ENCODE data around the gene INO80C. TPM values are rescaled to one million over a fixed set of nuclear protein-coding genes. Genes with fewer than 3 reads are reported as not detected.
"Not testable (repeated sequence)": the region's sequence is repeated elsewhere in the genome, so short reads cannot be mapped to it uniquely, and the experiment has no call there.

Gene INO80C
- total RNA-seq, 6 experiments from 2014 or later: 10.4 to 13.3 (median 12.1) TPM

- TF ChIP-seq, protein P1, sequence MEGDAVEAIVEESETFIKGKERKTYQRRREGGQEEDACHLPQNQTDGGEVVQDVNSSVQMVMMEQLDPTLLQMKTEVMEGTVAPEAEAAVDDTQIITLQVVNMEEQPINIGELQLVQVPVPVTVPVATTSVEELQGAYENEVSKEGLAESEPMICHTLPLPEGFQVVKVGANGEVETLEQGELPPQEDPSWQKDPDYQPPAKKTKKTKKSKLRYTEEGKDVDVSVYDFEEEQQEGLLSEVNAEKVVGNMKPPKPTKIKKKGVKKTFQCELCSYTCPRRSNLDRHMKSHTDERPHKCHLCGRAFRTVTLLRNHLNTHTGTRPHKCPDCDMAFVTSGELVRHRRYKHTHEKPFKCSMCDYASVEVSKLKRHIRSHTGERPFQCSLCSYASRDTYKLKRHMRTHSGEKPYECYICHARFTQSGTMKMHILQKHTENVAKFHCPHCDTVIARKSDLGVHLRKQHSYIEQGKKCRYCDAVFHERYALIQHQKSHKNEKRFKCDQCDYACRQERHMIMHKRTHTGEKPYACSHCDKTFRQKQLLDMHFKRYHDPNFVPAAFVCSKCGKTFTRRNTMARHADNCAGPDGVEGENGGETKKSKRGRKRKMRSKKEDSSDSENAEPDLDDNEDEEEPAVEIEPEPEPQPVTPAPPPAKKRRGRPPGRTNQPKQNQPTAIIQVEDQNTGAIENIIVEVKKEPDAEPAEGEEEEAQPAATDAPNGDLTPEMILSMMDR (IDR thresholded peaks at IDR 0.05): no peak
- no peak overlapping the region for H3K4me3 Mint-ChIP-seq
- DNase-seq: no peak
- H3K27ac Mint-ChIP-seq: no peak overlapping the region
- H3K9me3 Mint-ChIP-seq: no peaks in the 10 kb centered on the region
- H3K36me3 Mint-ChIP-seq (ENCODE audit: low read depth): no peaks in the 10 kb centered on the region
- H3K4me1 Mint-ChIP-seq (ENCODE audit: low read depth): peaks cover 48% of the 10 kb centered on the region
- no peaks in the 10 kb centered on the region; the same call in 1 of the 2 replicates for H3K27me3 Mint-ChIP-seq (ENCODE audit: insufficient read depth)
These were observed 39.5 kb downstream of the INO80C start for GRCh38 chr18:35458271-35458670.

DNA sequence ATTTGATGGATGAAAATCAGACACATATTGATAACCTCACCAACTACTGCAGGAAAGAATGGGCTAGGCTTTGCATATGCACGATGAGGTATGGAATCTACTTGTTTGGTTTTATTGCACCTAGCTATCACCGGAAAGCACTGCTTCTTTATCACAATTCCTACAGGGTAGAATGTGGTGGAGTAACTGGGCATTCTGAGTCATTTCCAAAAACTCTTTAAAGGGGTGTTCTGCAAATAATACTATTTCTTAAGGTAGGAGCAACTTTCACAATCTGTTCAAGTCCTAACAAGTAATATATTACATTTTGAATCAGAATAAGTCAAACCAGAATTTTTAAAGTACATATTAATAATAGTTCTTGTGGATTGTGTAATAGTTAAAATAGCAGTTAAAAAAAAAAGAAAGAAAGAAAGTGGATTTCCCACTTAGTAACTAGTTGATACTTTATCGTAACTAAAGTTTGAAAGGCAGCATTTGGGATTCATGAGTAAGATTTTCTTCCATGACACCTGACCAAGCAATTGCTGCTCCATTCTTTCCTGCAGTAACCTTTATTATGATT, 40.5 kb downstream of the INO80C start:
- Mint-ChIP-seq H3K27me3 (ENCODE audit: insufficient read depth) (no peaks in the 10 kb centered on the region; the same call in none of the 2 replicates), H3K36me3 (ENCODE audit: low read depth) (no peaks in the 10 kb centered on the region), H3K4me1 (ENCODE audit: low read depth) (peaks cover 48% of the 10 kb centered on the region), H3K4me3 (no peak overlapping the region), H3K9me3 (no peaks in the 10 kb centered on the region), H3K27ac (no peak overlapping the region)
- no peak for DNase-seq
- TF ChIP-seq, protein P1 (IDR thresholded peaks at IDR 0.05): no peak

GRCh38 chr18:35455926-35456763, 41.6 kb downstream of the INO80C start:
- Mint-ChIP-seq H3K36me3 (ENCODE audit: low read depth) (no peaks in the 10 kb centered on the region), H3K4me3 (no peak overlapping the region; the same call in 1 of the 2 replicates), H3K9me3 (no peaks in the 10 kb centered on the region), H3K27me3 (ENCODE audit: insufficient read depth) (peaks cover 1% of the 10 kb centered on the region), H3K4me1 (ENCODE audit: low read depth) (peaks cover 46% of the 10 kb centered on the region), H3K27ac (peak overlapping the region; percentile 31)
- TF ChIP-seq, protein P1 (IDR thresholded peaks at IDR 0.05): no peak
- no peak for DNase-seq

GRCh38 chr18:35454803-35455202, 43.0 kb downstream of the INO80C start:
- H3K4me3 Mint-ChIP-seq: no peak overlapping the region
- peaks cover 1% of the 10 kb centered on the region for H3K27me3 Mint-ChIP-seq (ENCODE audit: insufficient read depth)
- no peak for DNase-seq
- no peaks in the 10 kb centered on the region for H3K9me3 Mint-ChIP-seq
- H3K27ac Mint-ChIP-seq: no peak overlapping the region
- TF ChIP-seq, protein P1 (IDR thresholded peaks at IDR 0.05): no peak
- peaks cover 34% of the 10 kb centered on the region for H3K4me1 Mint-ChIP-seq (ENCODE audit: low read depth)
- no peaks in the 10 kb centered on the region for H3K36me3 Mint-ChIP-seq (ENCODE audit: low read depth)

- not testable (repeated sequence) for DNase-seq; H3K36me3 Mint-ChIP-seq (ENCODE audit: low read depth); H3K27ac Mint-ChIP-seq; H3K9me3 Mint-ChIP-seq; H3K27me3 Mint-ChIP-seq (ENCODE audit: insufficient read depth); H3K4me3 Mint-ChIP-seq
- H3K4me1 Mint-ChIP-seq (ENCODE audit: low read depth): peaks cover 20% of the 10 kb centered on the region
These were observed 44.7 kb downstream of the INO80C start for GRCh38 chr18:35453065-35453464.

DNA sequence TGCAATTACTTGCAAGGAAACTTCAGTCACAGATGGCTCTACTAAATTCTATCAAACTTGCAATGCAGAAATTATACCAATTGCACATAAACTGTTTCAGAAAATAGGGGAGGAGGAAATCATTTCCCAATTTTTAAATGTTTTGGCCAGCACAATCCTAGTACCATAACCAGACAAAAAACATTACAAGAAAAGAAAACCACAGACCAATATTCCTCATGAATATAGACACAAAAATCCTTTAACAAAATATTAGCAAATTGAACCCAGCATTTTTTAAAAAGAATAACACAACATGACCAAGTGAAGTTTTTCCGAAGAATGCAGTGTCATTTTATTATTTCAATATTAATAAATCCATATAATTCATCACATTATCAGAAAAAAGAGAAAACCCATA, 45.8 kb downstream of the INO80C start:
- no peak overlapping the region for H3K4me3 Mint-ChIP-seq
- peaks cover 10% of the 10 kb centered on the region for H3K27me3 Mint-ChIP-seq (ENCODE audit: insufficient read depth)
- H3K27ac Mint-ChIP-seq: no peak overlapping the region

More for the DNA sequence above, 45.8 kb downstream of the INO80C start:
- no peaks in the 10 kb centered on the region for H3K36me3 Mint-ChIP-seq (ENCODE audit: low read depth)
- TF ChIP-seq, protein P1 (IDR thresholded peaks at IDR 0.05): no peak
- peaks cover 12% of the 10 kb centered on the region for H3K4me1 Mint-ChIP-seq (ENCODE audit: low read depth)
- no peaks in the 10 kb centered on the region for H3K9me3 Mint-ChIP-seq
- no peak for DNase-seq

All from HFFc6 (cell line).